DMS153 (cell line): ENCODE measurements around the gene ATP8A2.

Experiments used
- DNase-seq: peaks from one replicate; lab custom pipeline; 2025; lab: John Stamatoyannopoulos, UW

Gene ATP8A2

GRCh38 chr13:25886438-25887214 lies 514.9 kb downstream of the ATP8A2 start:
- no peak for DNase-seq

DNA sequence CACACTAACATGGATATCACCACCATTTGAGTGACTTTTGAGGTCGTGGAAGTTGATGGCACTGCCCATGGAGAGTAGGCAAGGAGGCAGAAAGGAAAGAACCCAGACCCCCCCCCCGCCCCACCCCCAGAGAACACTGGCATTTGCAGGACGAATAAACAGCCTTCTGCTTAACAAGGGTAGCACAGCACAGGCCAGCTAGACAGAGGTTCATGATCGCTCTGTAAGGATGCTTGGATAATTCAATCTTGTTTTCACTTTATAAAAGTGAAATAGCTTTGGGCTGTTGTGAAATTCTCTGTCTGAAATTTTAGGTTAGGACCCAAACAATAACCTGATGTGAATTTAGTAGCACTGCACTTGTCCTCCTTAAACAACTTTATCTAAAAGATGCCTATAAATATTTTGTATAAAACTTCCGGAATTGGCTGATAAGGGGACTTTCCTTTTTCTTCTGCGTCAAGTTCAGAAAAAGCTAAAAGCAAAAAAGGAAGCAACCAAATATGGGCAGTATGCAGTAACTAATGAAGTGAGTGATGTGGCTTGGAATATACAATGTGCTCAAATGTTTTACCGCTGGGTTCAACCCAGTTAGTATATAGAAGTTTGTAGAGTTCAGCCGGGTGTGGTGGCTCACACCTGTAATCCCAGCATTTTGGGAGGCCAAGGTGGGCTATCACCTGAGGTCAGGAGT lies 516.3 kb downstream of the ATP8A2 start:
- DNase-seq: no peak

DNA sequence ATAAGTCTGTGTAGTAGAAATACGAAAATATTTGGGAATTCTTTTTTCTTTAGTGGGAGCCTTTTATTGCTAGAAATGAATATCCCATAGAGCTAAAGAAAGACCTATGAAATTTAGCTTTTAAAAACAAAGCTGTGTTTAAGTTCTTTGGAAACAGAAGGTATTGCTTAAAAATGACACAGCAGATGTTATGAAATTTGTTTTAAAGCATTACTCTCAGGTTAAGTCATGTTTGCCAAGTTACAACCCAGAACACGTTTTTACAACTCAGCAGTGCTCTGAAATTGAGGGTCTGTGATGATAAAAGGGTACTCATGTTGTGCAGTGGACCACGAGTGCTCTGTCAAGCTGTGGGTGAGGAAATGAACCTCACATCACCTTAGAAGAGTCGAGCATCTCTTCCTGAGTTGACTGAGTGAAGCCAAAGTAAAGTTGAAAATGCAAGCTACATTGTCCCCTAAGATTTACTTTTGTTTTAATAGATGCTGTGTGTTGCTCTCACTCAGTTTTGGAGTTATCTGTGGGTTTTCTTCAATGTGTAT lies 519.0 kb downstream of the ATP8A2 start:
- no peak for DNase-seq

- DNase-seq: no peak
These were observed 527.2 kb downstream of the ATP8A2 start for GRCh38 chr13:25898991-25899390.

- DNase-seq: no peak
These were observed 527.7 kb downstream of the ATP8A2 start for GRCh38 chr13:25899464-25899863.

DNA sequence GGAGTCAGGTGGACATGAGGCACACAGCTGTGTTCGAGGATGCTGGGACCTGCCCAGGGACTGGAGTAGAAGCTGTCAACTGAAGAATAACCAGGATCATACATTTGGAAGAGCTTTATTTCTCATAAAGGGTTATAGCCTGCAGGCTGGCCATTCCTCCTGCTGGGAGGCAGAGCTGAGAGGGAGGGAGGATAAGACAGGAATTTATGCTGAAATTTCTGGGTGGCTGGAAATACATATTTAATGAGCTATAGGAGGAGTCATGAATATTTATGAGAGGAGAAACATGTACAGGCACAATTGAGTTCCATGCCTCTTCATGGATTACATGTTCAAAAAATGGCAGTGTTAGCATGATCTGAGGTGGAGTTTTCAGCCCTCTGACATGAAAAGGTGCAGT lies 528.2 kb downstream of the ATP8A2 start:
- DNase-seq: no peak

DNA sequence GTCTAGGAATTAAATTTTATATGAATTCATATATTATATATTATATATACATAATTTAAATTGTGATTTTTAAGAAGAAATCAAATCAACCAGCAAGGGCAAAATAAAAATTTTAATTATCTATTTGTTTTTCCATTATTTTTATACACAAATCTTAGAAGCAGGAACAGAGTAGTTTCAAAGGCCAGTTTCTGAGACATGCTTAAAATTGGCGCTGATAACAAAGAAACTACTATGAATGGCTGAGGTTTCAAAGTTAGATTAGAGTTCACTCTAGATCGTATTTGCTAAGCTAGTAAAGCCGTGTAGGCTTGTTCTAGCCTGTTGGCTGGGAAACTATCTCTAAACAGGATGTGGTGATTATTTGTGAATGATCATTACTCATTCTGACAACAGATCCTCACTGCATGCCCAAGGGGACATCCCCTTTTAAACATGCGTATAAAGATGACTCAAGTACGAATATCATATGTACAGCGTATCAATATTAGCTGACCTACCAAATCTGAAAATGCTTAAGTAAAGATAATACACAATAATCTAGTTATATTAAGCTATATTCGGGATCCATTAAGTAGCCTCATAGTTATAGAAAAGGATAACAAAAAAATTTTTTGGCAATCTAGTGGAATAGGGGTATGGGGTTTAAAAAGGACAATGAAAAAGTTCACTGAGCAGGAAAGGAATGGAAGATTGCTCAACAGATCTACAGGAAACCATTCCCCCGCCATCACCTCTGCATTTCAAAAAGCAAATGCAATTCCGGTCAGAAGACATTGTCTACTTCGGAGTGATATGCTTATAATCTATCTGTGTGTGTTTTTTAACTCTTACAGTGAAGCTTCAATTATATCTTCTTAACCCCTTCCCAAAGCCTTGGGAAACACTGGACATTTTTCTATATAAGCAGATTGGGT lies 529.9 kb downstream of the ATP8A2 start:
- peak; percentile 82 for DNase-seq

GRCh38 chr13:25902455-25902854 lies 530.7 kb downstream of the ATP8A2 start:
- DNase-seq: no peak

DNA sequence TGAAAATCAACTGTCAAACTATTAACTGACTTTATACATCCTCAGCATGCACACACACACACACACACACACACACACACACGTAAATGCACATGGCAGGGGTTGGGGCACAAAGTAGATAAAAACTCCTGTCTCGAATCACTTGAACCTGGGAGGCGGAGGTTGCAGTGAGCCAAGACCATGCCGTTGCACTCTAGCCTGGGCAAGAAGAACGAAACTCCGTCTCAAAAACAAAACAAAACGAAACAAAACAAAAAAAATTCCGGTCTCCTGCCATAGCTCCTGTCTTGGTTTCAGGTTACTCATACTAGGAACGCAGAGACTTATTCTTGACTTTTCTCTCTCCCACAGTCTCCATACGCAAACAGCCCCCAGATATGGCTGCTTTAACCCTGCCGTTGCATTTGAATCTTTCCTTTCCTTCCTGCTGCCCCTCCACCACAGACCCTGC lies 531.1 kb downstream of the ATP8A2 start:
- DNase-seq: no peak

DNA sequence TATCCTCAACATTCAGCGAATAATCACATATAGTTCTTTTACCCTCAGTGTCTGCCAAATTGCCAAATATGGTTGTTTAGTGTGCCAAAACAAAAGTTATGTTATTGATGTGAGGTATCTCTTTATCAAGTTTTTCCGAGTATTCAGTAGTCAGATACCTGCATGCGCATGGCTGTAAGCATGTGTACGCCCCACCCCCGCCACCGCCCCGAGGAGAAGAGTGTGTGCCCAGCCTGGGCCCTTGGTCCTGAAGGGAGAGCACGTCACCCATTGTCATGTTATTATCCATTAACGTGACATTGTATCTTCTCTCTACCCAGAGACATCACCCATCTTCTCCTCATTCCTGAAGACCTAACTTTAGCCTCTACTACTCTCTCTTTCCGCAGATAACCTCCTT lies 533.1 kb downstream of the ATP8A2 start:
- no peak for DNase-seq

DNA sequence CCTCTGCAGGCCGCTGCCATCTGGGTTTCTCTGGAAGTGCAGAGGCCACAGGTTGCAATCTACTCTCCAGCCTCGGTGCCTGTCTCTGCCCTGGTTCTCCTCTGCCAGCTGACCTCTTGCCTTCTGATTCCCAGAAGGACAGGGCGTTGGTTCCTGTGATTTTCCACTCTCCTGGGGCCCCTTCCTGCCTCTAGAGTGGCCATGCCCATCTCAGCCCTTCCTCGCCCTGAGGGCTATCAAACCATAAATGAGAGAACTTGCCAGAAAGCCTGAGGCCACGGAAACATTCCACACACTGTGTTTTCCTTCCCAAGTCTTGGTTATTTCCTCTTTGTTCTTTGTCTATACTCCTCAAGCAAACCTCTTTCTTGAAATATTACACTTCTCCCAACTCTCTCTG lies 533.8 kb downstream of the ATP8A2 start:
- no peak for DNase-seq

GRCh38 chr13:25906191-25906661 lies 534.5 kb downstream of the ATP8A2 start:
- DNase-seq: no peak

DNA sequence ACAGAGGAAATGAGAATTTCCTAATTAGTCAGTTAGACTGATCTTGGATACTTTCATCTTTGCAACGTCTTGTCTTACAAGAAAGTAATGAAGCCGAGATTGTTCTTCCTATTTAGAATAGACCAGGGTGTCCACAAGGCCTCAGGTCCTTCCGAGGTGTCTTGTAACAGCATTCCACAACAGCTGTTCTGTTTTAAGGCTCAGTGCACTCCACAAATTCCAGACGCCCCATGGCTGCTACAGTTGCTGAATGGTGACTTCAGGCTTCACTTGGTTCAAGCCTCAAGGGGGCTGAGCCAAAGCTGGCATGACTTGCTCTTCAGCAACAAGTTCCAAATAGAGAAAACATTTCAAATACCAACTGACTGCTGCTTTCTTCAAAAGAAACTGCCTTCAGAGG lies 536.6 kb downstream of the ATP8A2 start:
- no peak for DNase-seq

DNA sequence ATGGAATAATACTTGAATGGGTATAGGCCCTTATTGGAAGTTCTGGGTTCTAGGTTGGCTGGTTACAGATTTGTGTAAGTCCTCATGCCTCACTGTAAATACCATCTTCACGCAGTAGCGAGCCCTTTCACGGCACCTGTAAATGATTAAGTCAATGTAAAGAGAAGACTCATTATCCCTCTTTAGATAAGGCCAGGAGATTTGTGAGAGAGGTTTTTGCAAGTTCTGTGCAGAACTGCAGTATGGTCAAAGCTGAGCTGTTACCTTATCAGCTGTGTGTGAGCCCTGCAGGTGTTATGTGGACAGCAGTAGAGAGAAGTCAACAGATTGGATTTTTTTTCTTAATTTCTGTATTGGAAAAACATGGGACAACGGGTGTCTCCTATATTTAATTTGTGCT lies 538.5 kb downstream of the ATP8A2 start:
- no peak for DNase-seq

- no peak for DNase-seq
These were observed 539.2 kb downstream of the ATP8A2 start for GRCh38 chr13:25910991-25911419.

- no peak for DNase-seq
These were observed 541.2 kb downstream of the ATP8A2 start for GRCh38 chr13:25912961-25913360.

DNA sequence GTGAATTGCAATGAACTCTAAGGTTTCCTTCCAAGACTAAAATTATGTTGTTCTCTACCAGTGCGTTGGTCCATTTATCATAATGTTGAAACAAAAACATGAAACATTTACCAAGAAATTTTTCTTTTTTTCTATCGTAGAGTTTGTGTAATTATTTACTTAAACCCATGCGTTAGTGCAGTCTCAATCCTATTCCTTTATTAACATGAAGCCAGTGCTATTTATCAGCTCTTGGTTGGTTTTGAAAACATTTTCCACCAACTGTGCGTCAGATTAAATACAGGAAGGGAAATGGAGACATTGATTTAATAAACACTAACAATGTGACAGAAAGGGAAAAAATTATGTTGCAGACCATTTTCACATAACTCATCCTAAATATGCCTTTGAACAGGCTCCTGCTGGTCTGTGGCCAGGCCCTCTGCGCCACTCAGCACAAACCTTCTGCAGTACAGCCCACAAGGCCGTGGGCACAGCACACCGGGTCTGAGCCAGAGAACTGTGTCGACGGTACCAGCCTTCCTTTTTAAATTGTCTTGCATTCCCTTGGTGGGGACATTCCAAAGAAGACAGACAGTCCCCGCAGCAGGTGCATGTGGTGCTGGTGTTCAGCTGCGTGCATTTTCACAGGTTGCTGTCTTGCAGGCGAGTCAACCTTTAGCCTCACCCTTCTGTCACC lies 544.2 kb downstream of the ATP8A2 start:
- DNase-seq: no peak

- no peak for DNase-seq
These were observed 548.5 kb downstream of the ATP8A2 start for GRCh38 chr13:25920277-25920676.

DNA sequence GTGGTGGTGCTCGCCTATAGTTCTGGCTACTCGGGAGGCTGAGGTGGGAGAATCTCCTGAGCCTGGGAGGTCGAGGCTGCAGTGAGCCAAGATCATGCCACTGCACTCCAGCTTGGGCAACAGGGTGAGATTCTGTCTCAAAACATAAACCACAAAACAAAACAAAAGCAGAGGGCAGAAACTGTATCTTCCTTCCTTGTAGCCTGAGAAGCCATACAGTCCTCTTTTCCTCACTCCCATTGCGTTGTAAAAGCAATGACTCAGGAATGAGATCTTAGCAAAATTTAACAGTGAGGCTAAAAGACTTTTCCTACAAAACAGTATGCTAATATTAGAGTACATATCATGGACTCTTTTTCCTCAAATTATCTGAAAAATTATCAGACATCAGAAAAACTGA lies 549.2 kb downstream of the ATP8A2 start:
- DNase-seq: no peak

GRCh38 chr13:25922376-25922775 lies 550.6 kb downstream of the ATP8A2 start:
- no peak for DNase-seq
